ENCODE data around the gene CEBPB.
"Not testable (repeated sequence)": the region's sequence is repeated elsewhere in the genome, so short reads cannot be mapped to it uniquely, and the experiment has no call there.

CEBPB gene

GRCh38 chr20:50172347-50173013 is 18.1 kb upstream of the CEBPB start:
- peak; percentile 60 for DNase-seq (ENCODE audit: low read depth, low spot score)
- peak overlapping the region; percentile 46 for H3K4me3 ChIP-seq (ENCODE audit: low read depth, low read length)
- in situ Hi-C loops (cut with HindIII; ENCODE audit: low sequenced_read_pairs) = no loop called here
- TF ChIP-seq CTCF (IDR thresholded peaks at IDR 0.05; ENCODE audit: low read depth, low read length) = no peak

- no peak for TF ChIP-seq CTCF (IDR thresholded peaks at IDR 0.05; ENCODE audit: low read depth, low read length)
- no peak for DNase-seq (ENCODE audit: low read depth, low spot score)
- H3K4me3 ChIP-seq (ENCODE audit: low read depth, low read length) = no peak overlapping the region
- in situ Hi-C loops (cut with HindIII; ENCODE audit: low sequenced_read_pairs) = no loop called here
Measured at GRCh38 chr20:50174456-50174855, 16.2 kb upstream of the CEBPB start.

- H3K4me3 ChIP-seq (ENCODE audit: low read depth, low read length) = no peak overlapping the region
- no peak for DNase-seq (ENCODE audit: low read depth, low spot score)
- in situ Hi-C loops (cut with HindIII; ENCODE audit: low sequenced_read_pairs) = no loop called here
- no peak for TF ChIP-seq CTCF (IDR thresholded peaks at IDR 0.05; ENCODE audit: low read depth, low read length)
Measured at GRCh38 chr20:50175938-50176933, 14.4 kb upstream of the CEBPB start.

- DNase-seq (ENCODE audit: low read depth, low spot score); in situ Hi-C loops (cut with HindIII; ENCODE audit: low sequenced_read_pairs); H3K4me3 ChIP-seq (ENCODE audit: low read depth, low read length): not testable (repeated sequence)
Measured at GRCh38 chr20:50178672-50179071, 12.0 kb upstream of the CEBPB start.

- in situ Hi-C loops (cut with HindIII; ENCODE audit: low sequenced_read_pairs) = no loop called here
- no peak for DNase-seq (ENCODE audit: low read depth, low spot score)
- no peak overlapping the region for H3K4me3 ChIP-seq (ENCODE audit: low read depth, low read length)
- no peak for TF ChIP-seq CTCF (IDR thresholded peaks at IDR 0.05; ENCODE audit: low read depth, low read length)
Measured at GRCh38 chr20:50181344-50181743, 9.3 kb upstream of the CEBPB start.

GRCh38 chr20:50182346-50182745 is 8.3 kb upstream of the CEBPB start:
- H3K4me3 ChIP-seq (ENCODE audit: low read depth, low read length) = no peak overlapping the region
- no peak for DNase-seq (ENCODE audit: low read depth, low spot score)
- in situ Hi-C loops (cut with HindIII; ENCODE audit: low sequenced_read_pairs) = no loop called here
- TF ChIP-seq CTCF (IDR thresholded peaks at IDR 0.05; ENCODE audit: low read depth, low read length) = no peak

- TF ChIP-seq CTCF (IDR thresholded peaks at IDR 0.05; ENCODE audit: low read depth, low read length) = no peak
- DNase-seq (ENCODE audit: low read depth, low spot score) = no peak
- in situ Hi-C loops (cut with HindIII; ENCODE audit: low sequenced_read_pairs) = no loop called here
- H3K4me3 ChIP-seq (ENCODE audit: low read depth, low read length) = no peak overlapping the region
Measured at GRCh38 chr20:50185426-50185825, 5.2 kb upstream of the CEBPB start.
